Kasumi-1 (cell line): ENCODE results near the gene TAOK3.
"Not testable (repeated sequence)": the region's sequence is repeated elsewhere in the genome, so short reads cannot be mapped to it uniquely, and the experiment has no call there.

Source experiments
- DNase-seq, 2 experiments: peaks; one replicate each; lab custom pipeline; 2025; lab: John Stamatoyannopoulos, UW

Gene TAOK3

GRCh38 chr12:118373616-118374015 is 909 bp upstream of the TAOK3 start:
- no peak for DNase-seq

- DNase-seq: peak; percentile 37 to 46
These were observed 1.1 kb downstream of the TAOK3 start for GRCh38 chr12:118371321-118372282.

DNA sequence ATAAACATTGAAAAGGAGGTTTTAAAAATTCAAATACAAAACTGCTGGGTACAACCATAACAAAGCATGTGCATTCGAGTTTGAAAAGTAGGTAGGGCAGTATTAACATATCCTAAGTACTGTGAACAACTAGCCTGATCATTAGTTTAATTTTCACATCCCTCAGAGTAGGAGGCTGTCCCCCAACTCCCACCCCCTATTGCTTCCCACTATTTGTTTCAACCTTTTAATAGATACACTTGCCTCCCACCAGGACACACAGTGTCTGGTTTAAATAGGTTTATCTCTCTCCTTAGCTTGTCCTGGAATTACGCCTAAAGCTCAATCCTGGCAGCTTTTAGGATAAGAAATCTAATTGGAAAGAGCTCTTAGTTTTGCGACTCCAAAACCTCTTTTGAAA is 2.1 kb downstream of the TAOK3 start:
- DNase-seq: peak in 1 of 2 experiments; percentile 42

DNA sequence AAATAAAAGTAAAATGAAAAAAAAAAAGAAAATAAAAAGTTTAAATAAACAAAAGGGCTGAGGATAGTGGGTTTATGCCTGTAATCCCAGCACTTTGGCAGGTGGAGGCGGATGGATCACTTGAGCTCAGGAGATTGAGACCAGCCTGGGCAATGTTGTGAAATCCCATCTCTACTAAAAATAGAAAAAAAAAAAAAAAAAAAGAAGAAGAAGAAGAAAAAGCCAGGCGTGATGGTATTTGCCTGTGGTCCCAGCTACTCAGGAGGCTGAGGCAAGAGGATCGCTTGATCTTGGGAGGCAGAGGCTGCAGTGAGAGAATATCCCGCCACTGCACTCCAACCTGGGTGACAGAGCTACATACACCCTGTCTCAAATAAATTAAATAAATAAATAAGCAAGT is 3.9 kb downstream of the TAOK3 start:
- DNase-seq: peak in 1 of 2 experiments; percentile 32

- DNase-seq: no peak
These were observed 10.8 kb downstream of the TAOK3 start for GRCh38 chr12:118361889-118362288.

DNA sequence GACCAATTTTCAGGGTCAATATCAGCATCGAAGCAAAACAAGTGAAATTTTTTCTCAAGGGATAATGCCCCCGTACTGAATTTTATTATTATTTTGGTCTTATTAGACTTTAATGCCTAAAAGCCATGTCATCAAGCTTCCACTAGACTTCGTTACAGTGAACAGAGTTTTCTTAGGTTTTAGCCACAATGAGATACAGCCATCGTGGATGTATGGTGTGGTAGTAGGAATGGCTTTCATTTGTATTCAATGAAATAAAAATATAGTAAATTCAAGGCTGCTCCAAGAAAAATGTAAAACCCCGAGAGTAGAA is 11.7 kb downstream of the TAOK3 start:
- DNase-seq: no peak

DNA sequence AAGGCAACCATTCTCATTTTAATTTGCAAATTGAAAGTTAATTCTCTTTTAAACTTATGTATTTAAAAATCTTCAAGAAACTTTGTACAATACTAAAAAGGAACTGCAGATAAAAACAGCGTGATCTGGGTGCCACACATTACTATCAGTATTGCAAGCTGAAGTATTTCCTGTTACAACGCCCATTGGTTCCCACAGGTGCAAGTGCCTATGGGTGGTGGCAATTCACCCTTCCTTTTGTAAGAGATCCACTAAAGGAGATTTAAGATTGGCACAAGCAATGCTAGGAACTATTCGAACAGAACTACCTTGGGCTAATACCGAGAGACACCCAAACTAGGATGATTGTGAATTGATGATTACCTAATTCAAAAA is 13.2 kb downstream of the TAOK3 start:
- peak; percentile 57 to 59 for DNase-seq

DNA sequence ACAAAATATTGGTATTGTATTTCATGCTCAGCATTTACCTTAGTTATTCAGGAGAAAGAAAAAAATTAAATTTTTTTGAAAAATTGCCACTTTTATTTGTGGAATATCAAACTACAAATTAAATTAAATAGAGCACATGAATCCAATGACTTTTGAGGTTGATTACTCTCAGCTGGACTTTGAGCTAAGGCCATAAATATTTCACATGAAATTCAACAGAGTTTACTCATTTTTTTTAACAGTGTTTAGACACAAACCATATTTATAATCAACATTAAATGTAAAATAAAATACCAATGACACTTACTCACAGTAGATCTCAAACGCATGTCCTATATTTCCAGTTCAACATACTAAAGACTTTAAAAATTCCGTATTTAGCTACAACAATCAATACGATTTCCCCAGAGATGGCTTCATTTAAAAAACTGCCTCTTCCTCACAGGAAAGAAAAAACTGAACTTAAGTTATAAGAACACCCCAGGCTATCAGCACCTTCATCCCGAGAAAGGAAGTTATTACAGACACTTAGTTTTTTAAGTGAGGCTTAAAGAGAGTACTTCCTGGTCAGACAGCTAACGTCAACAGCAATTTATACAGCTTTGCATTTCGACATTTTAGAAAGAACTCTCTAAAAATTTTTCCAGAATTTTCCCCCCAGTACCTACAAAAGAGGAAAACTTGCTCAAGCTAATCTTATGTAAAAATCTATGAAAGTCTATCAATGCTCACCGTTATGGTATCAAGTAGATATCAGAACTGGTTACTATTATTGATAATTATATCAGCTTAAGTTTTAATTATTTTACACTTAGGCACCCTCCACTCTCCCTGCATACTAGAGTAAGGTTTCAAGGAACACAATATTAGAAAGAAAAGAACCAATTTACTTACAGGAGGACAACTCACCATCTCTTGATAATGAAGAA is 13.8 kb downstream of the TAOK3 start:
- DNase-seq: peak; percentile 72 to 78

GRCh38 chr12:118358008-118358359 is 14.7 kb downstream of the TAOK3 start:
- DNase-seq: no peak

GRCh38 chr12:118357257-118358007 is 15.3 kb downstream of the TAOK3 start:
- peak; percentile 91 to 93 for DNase-seq

DNA sequence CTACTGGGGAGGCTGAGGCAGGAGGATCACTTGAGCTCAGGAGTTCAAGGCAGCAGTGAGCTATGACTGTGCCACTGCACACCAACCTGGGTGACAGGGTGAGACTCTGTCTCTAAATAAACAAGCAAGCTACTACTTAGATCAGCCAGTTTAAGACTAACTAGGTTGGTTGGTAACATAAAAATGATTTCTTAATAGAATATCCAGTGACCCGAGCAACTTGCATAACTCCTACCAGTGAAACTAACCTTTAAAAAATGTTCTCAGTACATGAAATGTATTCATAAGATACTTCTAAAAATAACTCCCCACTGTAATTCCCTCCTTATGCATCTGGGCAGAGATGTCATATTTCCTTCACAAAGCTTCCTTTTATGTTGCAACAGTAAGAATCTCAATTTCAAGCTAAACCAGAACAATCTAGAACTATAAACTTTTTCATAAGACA is 15.9 kb downstream of the TAOK3 start:
- DNase-seq: peak; percentile 54 to 79

DNA sequence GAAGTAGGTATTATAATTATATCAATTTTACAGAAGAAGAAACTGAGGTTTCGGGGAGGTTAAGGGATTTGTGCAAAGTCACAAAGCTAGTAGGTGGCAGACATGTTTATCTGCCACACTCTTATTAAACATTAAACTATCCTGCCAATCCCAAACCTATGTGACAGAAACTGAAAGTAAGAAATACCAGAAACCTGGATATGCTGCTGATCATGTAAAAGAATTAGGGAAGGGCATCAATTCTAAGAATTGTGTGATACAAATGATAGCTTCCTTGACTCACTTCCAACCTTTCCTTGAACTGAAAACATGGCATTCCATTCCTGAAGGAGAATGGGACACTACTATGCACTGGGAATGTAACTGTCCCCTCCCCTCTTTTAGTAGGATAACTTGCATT is 16.9 kb downstream of the TAOK3 start:
- DNase-seq: no peak

DNA sequence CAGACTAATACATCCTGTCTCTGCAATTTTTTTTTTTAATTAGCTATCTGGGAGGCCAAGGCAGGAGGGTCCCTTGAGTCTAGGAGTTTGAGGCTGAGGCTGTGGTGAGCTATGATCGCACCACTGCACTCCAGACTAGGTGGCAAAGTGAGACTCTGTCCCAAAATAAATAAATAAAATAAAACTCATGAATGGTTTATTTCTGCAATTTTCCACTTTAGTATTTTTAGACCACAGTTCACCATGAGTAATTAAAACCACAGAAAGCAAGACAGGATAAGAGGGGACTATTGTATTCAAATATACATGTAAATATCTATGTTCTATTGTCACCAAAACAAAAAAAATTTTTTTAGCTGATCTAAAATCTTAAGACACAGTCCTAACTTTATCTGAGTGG is 17.8 kb downstream of the TAOK3 start:
- no peak for DNase-seq

- DNase-seq: not testable (repeated sequence)
These were observed 18.2 kb downstream of the TAOK3 start for GRCh38 chr12:118354503-118354902.

DNA sequence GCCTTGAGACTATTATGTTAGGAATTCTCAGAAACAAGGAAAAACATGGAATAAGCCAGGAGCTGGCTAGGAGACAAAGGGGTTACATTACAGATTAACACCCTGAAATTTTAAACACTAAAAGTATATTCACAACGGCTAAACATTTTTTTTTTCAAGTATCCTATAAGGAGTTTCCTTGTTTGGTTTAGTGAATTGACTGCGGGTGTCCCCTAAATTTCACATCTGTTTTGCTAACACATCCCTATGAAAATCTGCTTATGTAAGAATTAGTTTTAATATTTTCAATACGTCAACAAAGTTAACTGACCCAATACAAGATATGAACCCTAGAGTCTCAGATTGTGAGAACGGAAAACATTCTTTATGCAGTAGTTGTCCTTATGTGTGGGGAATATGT is 19.0 kb downstream of the TAOK3 start:
- no peak for DNase-seq

DNA sequence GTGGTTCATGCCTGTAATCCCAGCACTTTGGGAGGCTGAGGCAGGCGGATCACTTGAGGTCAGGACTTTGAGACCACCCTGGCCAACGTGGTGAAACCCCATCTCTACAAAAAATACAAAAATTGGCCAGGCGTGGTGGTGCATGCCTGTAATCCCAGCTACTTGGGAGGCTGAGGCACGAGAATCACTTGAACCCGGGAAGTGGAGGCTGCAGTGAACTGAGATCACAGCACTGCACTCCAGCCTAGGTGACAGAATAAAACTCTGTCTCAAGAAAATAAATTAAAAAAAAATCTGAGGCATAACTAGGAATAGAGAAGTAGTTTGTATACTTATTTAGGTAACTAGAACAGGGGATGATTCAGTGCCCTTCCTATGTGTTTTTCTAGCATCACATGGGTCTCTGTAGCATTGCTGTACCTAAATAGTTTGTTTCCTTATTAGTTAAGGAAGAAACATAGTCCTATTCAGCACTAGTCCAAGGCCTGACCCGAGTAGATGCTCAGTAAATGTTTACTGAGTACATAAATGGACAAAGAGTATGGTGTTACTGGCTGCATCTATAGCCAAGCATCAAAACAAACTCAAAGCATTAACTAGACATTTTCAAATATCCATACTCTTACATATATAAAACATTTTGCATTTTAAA is 21.7 kb downstream of the TAOK3 start:
- DNase-seq: no peak

GRCh38 chr12:118347916-118348315 is 24.8 kb downstream of the TAOK3 start:
- DNase-seq: no peak

DNA sequence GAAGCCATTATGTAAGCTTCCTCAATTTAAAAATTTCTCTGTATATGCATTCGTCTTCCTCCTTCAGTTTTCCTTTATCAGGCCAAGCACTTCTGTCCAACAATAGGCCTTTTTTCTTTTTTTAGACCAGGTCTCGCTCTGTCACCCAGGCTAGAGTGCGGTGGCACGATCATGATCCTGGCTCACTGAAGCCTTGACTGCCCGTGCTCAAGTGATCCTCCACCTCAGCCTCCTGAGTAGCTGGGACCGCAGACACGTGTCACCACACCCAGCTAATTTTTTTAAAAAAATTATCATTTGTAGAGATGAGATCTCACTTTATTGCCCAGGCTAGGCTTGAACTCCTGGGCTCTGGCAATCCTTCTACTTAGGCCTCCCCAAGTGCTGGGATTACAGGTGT is 25.8 kb downstream of the TAOK3 start:
- no peak for DNase-seq

DNA sequence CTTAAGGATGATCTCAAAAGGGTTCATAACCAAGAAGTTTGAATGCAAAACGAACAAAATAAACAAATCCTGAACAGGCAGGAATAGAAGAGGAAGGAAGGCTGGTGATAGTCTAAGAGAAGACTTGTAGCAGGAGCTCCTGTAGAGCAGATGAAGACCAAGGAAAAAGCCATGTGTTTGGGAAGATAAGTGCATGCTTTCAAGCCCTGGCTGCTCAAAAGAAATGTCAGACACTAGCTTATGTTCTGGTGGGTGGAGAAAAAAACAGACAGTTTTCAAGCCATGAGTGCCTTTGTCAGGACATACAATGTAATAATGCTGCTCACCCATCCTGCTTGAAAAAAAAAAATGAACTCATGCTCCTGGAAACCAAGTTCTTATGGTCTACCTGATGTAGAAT is 27.4 kb downstream of the TAOK3 start:
- DNase-seq: peak in 1 of 2 experiments; percentile 18

DNA sequence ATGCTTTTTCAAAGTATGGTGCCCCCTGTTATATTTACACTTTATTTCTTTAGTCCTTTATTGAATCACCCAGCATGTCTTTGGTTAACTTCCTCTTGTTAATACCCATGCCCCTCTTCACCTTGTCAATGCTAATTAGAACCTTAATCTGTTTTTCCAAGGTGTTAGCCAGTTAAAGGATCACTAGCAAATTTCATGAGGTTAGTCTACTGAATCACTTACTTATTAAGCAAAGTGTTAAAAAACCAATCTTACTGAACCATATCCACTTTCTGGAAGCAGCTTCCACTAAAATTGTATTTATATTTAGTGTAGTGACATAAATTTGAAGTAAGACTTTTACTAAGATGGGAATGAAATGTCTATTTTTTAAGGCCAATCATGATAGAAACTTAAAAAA is 27.9 kb downstream of the TAOK3 start:
- DNase-seq: no peak

DNA sequence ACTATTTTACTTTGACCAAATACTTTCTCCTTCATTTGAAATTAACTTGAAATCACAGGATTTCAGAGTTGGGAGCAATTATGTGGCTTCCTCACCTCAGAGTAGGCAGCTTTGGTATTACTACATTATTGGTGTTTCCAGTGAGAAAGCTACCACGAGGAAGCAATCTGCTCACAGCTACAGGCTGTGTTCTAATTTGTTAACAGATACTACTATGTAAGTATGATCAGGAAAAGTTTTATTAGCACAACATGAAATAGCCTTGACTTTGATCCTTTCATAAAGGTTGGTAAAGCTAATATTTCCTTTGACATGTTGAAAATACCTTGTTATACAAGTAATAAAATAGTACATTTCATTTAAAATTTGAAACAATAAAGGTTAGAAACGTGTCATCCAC is 30.6 kb downstream of the TAOK3 start:
- DNase-seq: no peak
